Suprapubic skin (tissue), 4 donors: ENCODE data around the gene MRNIP.

ENCODE experiments used
- EP300 ChIP-seq: sonication (generic); formaldehyde crosslinking; IDR thresholded peaks from one replicate; pipeline ENCODE4 v1.6.1; 2017; ENCODE audit warnings: antibody characterized with exemption
- POLR2A ChIP-seq, 2 donors: fragments of 450-650 bp; IDR thresholded peaks; one replicate each; pipeline ENCODE4 v1.6.1; 2017; ENCODE audit warnings: antibody characterized with exemption in 2 of 2, mild to moderate bottlenecking in 2 of 2, moderate library complexity in 2 of 2
- POLR2AphosphoS5 ChIP-seq, 3 donors: sonication (generic); formaldehyde crosslinking; IDR thresholded peaks; one replicate each; pipeline ENCODE4 v1.6.1; 2017; ENCODE audit warnings: antibody characterized with exemption in 3 of 3
- TF ChIP-seq, protein P1 (sequence below), 2 donors: fragments of 200-600 bp in 1 of 2; fragments of 450-650 bp in 1 of 2; sonication (generic) in 1 of 2; IDR thresholded peaks; one replicate each; pipeline ENCODE4 v1.5.1; 2016 to 2019; ENCODE audit warnings: antibody characterized with exemption in 2 of 2, mild to moderate bottlenecking in 1 of 2, moderate library complexity in 1 of 2

- TF ChIP-seq EP300, result no peak
- TF ChIP-seq, protein P1, sequence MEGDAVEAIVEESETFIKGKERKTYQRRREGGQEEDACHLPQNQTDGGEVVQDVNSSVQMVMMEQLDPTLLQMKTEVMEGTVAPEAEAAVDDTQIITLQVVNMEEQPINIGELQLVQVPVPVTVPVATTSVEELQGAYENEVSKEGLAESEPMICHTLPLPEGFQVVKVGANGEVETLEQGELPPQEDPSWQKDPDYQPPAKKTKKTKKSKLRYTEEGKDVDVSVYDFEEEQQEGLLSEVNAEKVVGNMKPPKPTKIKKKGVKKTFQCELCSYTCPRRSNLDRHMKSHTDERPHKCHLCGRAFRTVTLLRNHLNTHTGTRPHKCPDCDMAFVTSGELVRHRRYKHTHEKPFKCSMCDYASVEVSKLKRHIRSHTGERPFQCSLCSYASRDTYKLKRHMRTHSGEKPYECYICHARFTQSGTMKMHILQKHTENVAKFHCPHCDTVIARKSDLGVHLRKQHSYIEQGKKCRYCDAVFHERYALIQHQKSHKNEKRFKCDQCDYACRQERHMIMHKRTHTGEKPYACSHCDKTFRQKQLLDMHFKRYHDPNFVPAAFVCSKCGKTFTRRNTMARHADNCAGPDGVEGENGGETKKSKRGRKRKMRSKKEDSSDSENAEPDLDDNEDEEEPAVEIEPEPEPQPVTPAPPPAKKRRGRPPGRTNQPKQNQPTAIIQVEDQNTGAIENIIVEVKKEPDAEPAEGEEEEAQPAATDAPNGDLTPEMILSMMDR (IDR thresholded peaks at IDR 0.05), result no peak
- TF ChIP-seq POLR2AphosphoS5 (IDR thresholded peaks at IDR 0.05), result no peak
- TF ChIP-seq POLR2A (IDR thresholded peaks at IDR 0.05), result no peak
These were observed 44.1 kb upstream of the MRNIP start for GRCh38 chr5:179902763-179903158.
